Psoas muscle (tissue), 8 donors: ENCODE results near the gene ABCE1. TPM values are rescaled to one million over a fixed set of nuclear protein-coding genes. Genes with fewer than 3 reads are reported as not detected.
A peak's percentile ranks its signal among the peaks of the same experiment; 100 is the strongest.

Experiments
- ATAC-seq, 4 donors: fragments of 200-7000 bp; cut with Tn5 transposase; one replicate each; pipeline ENCODE4 v1.9.1; 2020; ENCODE audit warnings: moderate library complexity in 3 of 4, mild to moderate bottlenecking in 2 of 4
- DNase-seq, 2 donors: peaks; one replicate each; pipeline ENCODE4 v3.0.0-alpha.2; 2020
- H3K27ac ChIP-seq: fragments of 200-600 bp; one replicate; pipeline ENCODE4 v1.8.0; 2022
- H3K27me3 ChIP-seq, 3 donors: fragments of 200-600 bp in 1 of 3; one replicate each; pipeline versions ENCODE4 v1.6.1 to v1.8.0; 2013 to 2022; ENCODE audit warnings: low read length in 2 of 3, mild to moderate bottlenecking in 2 of 3, moderate library complexity in 1 of 3; ENCODE audit not compliant: insufficient read depth in 3 of 3
- H3K36me3 ChIP-seq, 2 donors: fragments of 200-600 bp in 1 of 2; one replicate each; pipeline versions ENCODE4 v1.6.1 to v1.8.0; 2013 to 2022; ENCODE audit warnings: low read depth in 1 of 2, mild to moderate bottlenecking in 1 of 2, moderate library complexity in 1 of 2; ENCODE audit not compliant: insufficient read depth in 1 of 2
- H3K4me1 ChIP-seq: fragments of 200-600 bp; one replicate; pipeline ENCODE4 v1.8.0; 2022
- H3K4me3 ChIP-seq: fragments of 200-600 bp; one replicate; pipeline ENCODE4 v1.8.0; 2022; ENCODE audit warnings: mild to moderate bottlenecking
- H3K9me3 ChIP-seq: fragments of 200-600 bp; one replicate; pipeline ENCODE4 v1.8.0; 2022
- WGBS, 3 donors: extraction: QIAGEN DNeasy Blood & Tissue Kit; methylation state at CpG; one replicate each; pipeline versions ENCODE4 v1.1.6 to v1.1.7; 2013; 5-methylcytosine and 5-hydroxymethylcytosine counted together
- intact Hi-C, 2 donors: fragments of 100-400 bp; cut with DNase I; formaldehyde crosslinking; loops; one replicate each; pipeline versions ENCODE4 v1.11.0 to v1.14.2; 2022
- polyA plus RNA-seq, 3 donors: library from polyadenylated mRNA; stranded (reverse); fragments of 200-250 nt; gene quantifications; one replicate each; pipeline ENCODE4 v1.2.3, GENCODE V29; 2013
- total RNA-seq, 4 donors: library from RNA; stranded (reverse); fragmentation: NEBNext Ultra II Directional in 2 of 4; extraction: Animal tissue kit (Norgen Biotek cat#: 25700) in 2 of 4; gene quantifications; one replicate each; pipeline versions ENCODE4 v1.2.1 to v1.2.4, GENCODE V29; 2021 to 2023
- TF ChIP-seq, protein P1 (sequence below): fragments of 200-600 bp; IDR thresholded peaks from one replicate; pipeline ENCODE4 v1.8.0; 2022; ENCODE audit warnings: antibody characterized with exemption
- donor health status: healthy with polysubstance abuse.
- donor health status: DM: no; HTN: no; CAD: no; lungs with moderate emphysema.
- donor health status: Bipolar disorder and iron deficiency.
- donor health status: healthy.
- donor health status: DM: yes; HTN: yes; CAD: no.
- donor health status: DM: no; HTN: no; CAD: no.
- donor health status: DM: no; HTN: no; CAD: no.
- donor health status: DM: yes; HTN: yes; CAD: no.

The ABCE1 gene
- total and polyA plus RNA-seq, 7 donors: 25.9 to 75.0 (median 58.8) TPM

GRCh38 chr4:145107126-145107525, 9.0 kb downstream of the ABCE1 start:
- TF ChIP-seq, protein P1, sequence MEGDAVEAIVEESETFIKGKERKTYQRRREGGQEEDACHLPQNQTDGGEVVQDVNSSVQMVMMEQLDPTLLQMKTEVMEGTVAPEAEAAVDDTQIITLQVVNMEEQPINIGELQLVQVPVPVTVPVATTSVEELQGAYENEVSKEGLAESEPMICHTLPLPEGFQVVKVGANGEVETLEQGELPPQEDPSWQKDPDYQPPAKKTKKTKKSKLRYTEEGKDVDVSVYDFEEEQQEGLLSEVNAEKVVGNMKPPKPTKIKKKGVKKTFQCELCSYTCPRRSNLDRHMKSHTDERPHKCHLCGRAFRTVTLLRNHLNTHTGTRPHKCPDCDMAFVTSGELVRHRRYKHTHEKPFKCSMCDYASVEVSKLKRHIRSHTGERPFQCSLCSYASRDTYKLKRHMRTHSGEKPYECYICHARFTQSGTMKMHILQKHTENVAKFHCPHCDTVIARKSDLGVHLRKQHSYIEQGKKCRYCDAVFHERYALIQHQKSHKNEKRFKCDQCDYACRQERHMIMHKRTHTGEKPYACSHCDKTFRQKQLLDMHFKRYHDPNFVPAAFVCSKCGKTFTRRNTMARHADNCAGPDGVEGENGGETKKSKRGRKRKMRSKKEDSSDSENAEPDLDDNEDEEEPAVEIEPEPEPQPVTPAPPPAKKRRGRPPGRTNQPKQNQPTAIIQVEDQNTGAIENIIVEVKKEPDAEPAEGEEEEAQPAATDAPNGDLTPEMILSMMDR: no peak
- DNase-seq (no peak), ATAC-seq (no peak)
- H3K4me3 ChIP-seq: no peak overlapping the region
- no peaks in the 10 kb centered on the region for H3K27me3 ChIP-seq
- 43 to 52% (median 45%) methylated on average over 2 of the region's 2 CpGs for WGBS, 3 donors
- H3K36me3 ChIP-seq: peaks cover 0 to 80% of the 10 kb centered on the region in 2 donors
- intact Hi-C loops: loop anchor here (5.0 kb wide), 2 partner anchors 35 to 40 kb away; no protein-coding TSS in a partner anchor
- no peaks in the 10 kb centered on the region for H3K9me3 ChIP-seq
- H3K4me1 ChIP-seq: peaks cover 8% of the 10 kb centered on the region
- H3K27ac ChIP-seq: no peak overlapping the region

- no peak for ATAC-seq
- H3K4me3 ChIP-seq: no peak overlapping the region
- intact Hi-C loops: loop anchor here (5.0 kb wide), 2 partner anchors 34 to 39 kb away; no protein-coding TSS in a partner anchor
- H3K9me3 ChIP-seq: no peaks in the 10 kb centered on the region
- no peak overlapping the region for H3K27ac ChIP-seq
- no peaks in the 10 kb centered on the region for H3K4me1 ChIP-seq
- H3K27me3 ChIP-seq: no peaks in the 10 kb centered on the region
- H3K36me3 ChIP-seq: peaks cover 3 to 90% of the 10 kb centered on the region in 2 donors
- DNase-seq: no peak
- TF ChIP-seq, protein P1: no peak
Measured at GRCh38 chr4:145108128-145108527, 10.0 kb downstream of the ABCE1 start.

DNA sequence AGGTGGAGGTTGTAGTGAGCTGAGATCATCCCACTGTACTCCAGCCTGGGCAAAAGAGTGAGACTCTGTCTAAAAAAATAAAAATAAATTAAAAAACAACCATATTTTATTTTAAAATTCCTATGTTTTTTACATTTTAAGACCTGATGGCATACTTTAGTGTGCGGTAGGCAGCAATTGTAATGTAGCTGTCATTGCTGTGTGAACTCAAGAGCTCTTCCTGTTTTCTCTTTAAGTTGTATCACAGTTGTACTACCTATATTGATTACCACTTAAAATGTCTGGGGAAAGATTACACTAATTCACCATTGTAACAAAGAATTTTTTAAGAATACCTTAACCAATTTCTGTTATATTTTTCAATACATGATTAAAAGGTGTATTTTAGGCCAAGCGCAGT, 27.3 kb downstream of the ABCE1 start:
- DNase-seq: no peak
- H3K27ac ChIP-seq: no peak overlapping the region
- TF ChIP-seq, protein P1: no peak
- ATAC-seq: no peak
- peaks cover 5 to 100% of the 10 kb centered on the region in 2 donors for H3K36me3 ChIP-seq
- H3K4me1 ChIP-seq: no peaks in the 10 kb centered on the region
- H3K9me3 ChIP-seq: no peaks in the 10 kb centered on the region
- 98 to 100% (median 99%) methylated on average over 2 of the region's 2 CpGs for WGBS, 3 donors
- intact Hi-C loops: no loop called here
- no peaks in the 10 kb centered on the region for H3K27me3 ChIP-seq
- no peak overlapping the region for H3K4me3 ChIP-seq

- ATAC-seq: peak in 1 of 4 donors; percentile 23
- Histone ChIP-seq H3K4me3 (no peak overlapping the region), H3K27ac (no peak overlapping the region), H3K27me3 (no peaks in the 10 kb centered on the region), H3K9me3 (no peaks in the 10 kb centered on the region), H3K4me1 (no peaks in the 10 kb centered on the region), H3K36me3 (peaks cover 3 to 75% of the 10 kb centered on the region in 2 donors)
- TF ChIP-seq, protein P1: no peak
- intact Hi-C loops: no loop called here
- no peak for DNase-seq
Measured at GRCh38 chr4:145130130-145130529, 32.0 kb downstream of the ABCE1 start.

GRCh38 chr4:145130788-145131399, 32.8 kb downstream of the ABCE1 start:
- peak in 3 of 4 donors; percentile 15 to 29 (median 21) for ATAC-seq
- Histone ChIP-seq H3K27ac (no peak overlapping the region), H3K27me3 (no peaks in the 10 kb centered on the region), H3K36me3 (peaks cover 0 to 75% of the 10 kb centered on the region in 2 donors), H3K9me3 (no peaks in the 10 kb centered on the region), H3K4me3 (no peak overlapping the region), H3K4me1 (no peaks in the 10 kb centered on the region)
- TF ChIP-seq, protein P1: no peak
- 42 to 68% (median 52%) methylated on average over 2 of the region's 2 CpGs for WGBS, 3 donors
- intact Hi-C loops: no loop called here
- DNase-seq: no peak
